ENCODE data around the gene ZNF518B.

ZNF518B gene

DNA sequence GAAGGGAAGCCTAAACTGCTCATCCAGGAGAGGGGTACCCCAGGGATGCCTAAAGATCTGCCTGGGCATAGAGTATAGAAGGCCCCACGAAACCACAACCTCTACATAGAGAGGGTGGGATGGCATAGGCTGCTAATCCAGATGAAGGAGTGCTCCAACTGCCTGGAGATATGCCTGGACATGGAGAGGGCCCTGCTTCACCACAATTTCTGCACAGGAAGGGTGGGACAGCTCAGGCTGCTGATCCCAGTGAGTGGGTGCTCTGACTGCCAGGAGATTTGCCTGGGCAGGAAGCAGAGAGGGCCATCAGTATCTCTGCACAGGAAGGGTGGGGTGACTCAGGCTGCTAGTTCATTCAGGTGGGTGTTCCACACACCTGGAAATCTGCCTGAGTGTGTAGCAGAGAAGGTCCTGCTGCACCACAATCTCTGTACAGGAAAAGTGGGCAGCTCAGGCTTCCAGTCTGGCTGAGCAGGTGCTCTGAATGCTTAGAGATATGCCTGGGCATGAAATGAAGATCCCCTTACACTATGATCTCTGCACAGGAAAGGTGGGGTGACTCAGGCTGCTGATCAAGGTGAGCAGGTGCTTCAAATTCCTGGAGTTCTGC, 61.1 kb downstream of the ZNF518B start:
- DNase-seq (ENCODE audit: low read depth): no peak
- no peak overlapping the region for H3K4me3 ChIP-seq (ENCODE audit: low read depth, low read length)
- in situ Hi-C loops (cut with HindIII; ENCODE audit: low sequenced_read_pairs): no loop called here
- TF ChIP-seq, protein P1, sequence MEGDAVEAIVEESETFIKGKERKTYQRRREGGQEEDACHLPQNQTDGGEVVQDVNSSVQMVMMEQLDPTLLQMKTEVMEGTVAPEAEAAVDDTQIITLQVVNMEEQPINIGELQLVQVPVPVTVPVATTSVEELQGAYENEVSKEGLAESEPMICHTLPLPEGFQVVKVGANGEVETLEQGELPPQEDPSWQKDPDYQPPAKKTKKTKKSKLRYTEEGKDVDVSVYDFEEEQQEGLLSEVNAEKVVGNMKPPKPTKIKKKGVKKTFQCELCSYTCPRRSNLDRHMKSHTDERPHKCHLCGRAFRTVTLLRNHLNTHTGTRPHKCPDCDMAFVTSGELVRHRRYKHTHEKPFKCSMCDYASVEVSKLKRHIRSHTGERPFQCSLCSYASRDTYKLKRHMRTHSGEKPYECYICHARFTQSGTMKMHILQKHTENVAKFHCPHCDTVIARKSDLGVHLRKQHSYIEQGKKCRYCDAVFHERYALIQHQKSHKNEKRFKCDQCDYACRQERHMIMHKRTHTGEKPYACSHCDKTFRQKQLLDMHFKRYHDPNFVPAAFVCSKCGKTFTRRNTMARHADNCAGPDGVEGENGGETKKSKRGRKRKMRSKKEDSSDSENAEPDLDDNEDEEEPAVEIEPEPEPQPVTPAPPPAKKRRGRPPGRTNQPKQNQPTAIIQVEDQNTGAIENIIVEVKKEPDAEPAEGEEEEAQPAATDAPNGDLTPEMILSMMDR (IDR thresholded peaks at IDR 0.05; ENCODE audit: low read depth, low read length, missing control alignments): no peak

Measured in astrocyte of the cerebellum (primary cell).